Measurements from ENCODE around the gene VWDE. TPM values are rescaled to one million over a fixed set of nuclear protein-coding genes. Genes with fewer than 3 reads are reported as not detected.

The VWDE gene
- total and polyA plus RNA-seq, 2 donors (not counting 1 experiment from before 2014, with no cell fraction given), result not detected

GRCh38 chr7:12440229-12440628 is 36.6 kb upstream of the VWDE start:
- intact Hi-C loops (cut with micrococcal nuclease), result no loop called here
- H3K27ac ChIP-seq (ENCODE audit: low read length in 2 of 2), result no peak overlapping the region
- CTCF ChIA-PET, result interaction anchor here (1.0 kb wide), 1 partner anchor 12 kb away, joined by 4 read pairs; no protein-coding TSS in a partner anchor
- no peaks in the 10 kb centered on the region for H3K9me3 Mint-ChIP-seq (ENCODE audit: insufficient read depth)
- no peak overlapping the region for H3K4me2 ChIP-seq (replicated peaks; ENCODE audit: low read depth, low read length, poor library complexity, severe bottlenecking)
- ATAC-seq (ENCODE audit: low read depth), result no peak
- H3K79me2 ChIP-seq (ENCODE audit: control insufficient read depth, insufficient read depth, low read length), result no peaks in the 10 kb centered on the region
- no peak overlapping the region for H3K27ac Mint-ChIP-seq
- 97% methylated on average over 5 of the region's 5 CpGs for WGBS (ENCODE audit: insufficient coverage)
- H3K27me3 Mint-ChIP-seq, result no peaks in the 10 kb centered on the region
- no peaks in the 10 kb centered on the region for H3K27me3 ChIP-seq (replicated peaks in 1 of 4; ENCODE audit: control extremely low read depth in 1 of 4, control insufficient read depth in 3 of 4, insufficient read depth in 4 of 4, low read length in 3 of 4)
- H3K4me1 Mint-ChIP-seq, result no peaks in the 10 kb centered on the region
- no peaks in the 10 kb centered on the region for H3K9me3 ChIP-seq (ENCODE audit: control extremely low read depth in 1 of 3, control insufficient read depth in 2 of 3, insufficient read depth in 1 of 3, low read length in 2 of 3)
- H3K4me3 Mint-ChIP-seq, result no peak overlapping the region
- no peak for DNase-seq
- no peak overlapping the region for H2AFZ ChIP-seq (ENCODE audit: insufficient read depth, low read depth, low read length, poor library complexity, severe bottlenecking)
- H4K20me1 ChIP-seq (ENCODE audit: control insufficient read depth, insufficient read depth, low read length, poor library complexity, severe bottlenecking), result no peaks in the 10 kb centered on the region
- no peaks in the 10 kb centered on the region for H3K36me3 ChIP-seq (replicated peaks in 1 of 2; ENCODE audit: control extremely low read depth in 1 of 2, control insufficient read depth in 1 of 2, extremely low read depth in 1 of 2, insufficient read depth in 2 of 2, low read length in 1 of 2)
- POLR2A ChIA-PET, result no interaction called here
- no peak overlapping the region for H3K9ac ChIP-seq (ENCODE audit: low read length)
- no peaks in the 10 kb centered on the region for H3K4me1 ChIP-seq (ENCODE audit: control insufficient read depth in 2 of 2, insufficient read depth in 2 of 2, low read length in 2 of 2)
- no peak overlapping the region for H3K4me3 ChIP-seq (ENCODE audit: control extremely low read depth in 1 of 5, extremely low read depth in 1 of 5, insufficient read depth in 1 of 5, low read depth in 2 of 5, low read length in 4 of 5)
- TF ChIP-seq CTCF (IDR thresholded peaks at IDR 0.05), result no peak
- no peak for TF ChIP-seq EZH2 (IDR thresholded peaks at IDR 0.05; ENCODE audit: borderline replicate concordance, insufficient read depth, low read depth, low read length, poor library complexity, severe bottlenecking)

- Histone ChIP-seq H4K20me1 (ENCODE audit: control insufficient read depth, insufficient read depth, low read length, poor library complexity, severe bottlenecking) (no peaks in the 10 kb centered on the region), H3K9ac (ENCODE audit: low read length) (no peak overlapping the region), H3K4me3 (ENCODE audit: control extremely low read depth in 1 of 5, extremely low read depth in 1 of 5, insufficient read depth in 1 of 5, low read depth in 2 of 5, low read length in 4 of 5) (no peak overlapping the region), H3K27me3 (replicated peaks in 1 of 4; ENCODE audit: control extremely low read depth in 1 of 4, control insufficient read depth in 3 of 4, insufficient read depth in 4 of 4, low read length in 3 of 4) (peaks cover 0 to 3% (median 0%) of the 10 kb centered on the region in 4 experiments), H3K79me2 (ENCODE audit: control insufficient read depth, insufficient read depth, low read length) (no peaks in the 10 kb centered on the region), H2AFZ (ENCODE audit: insufficient read depth, low read depth, low read length, poor library complexity, severe bottlenecking) (no peak overlapping the region), H3K4me2 (replicated peaks; ENCODE audit: low read depth, low read length, poor library complexity, severe bottlenecking) (no peak overlapping the region), H3K9me3 (ENCODE audit: control extremely low read depth in 1 of 3, control insufficient read depth in 2 of 3, insufficient read depth in 1 of 3, low read length in 2 of 3) (no peaks in the 10 kb centered on the region), H3K36me3 (replicated peaks in 1 of 2; ENCODE audit: control extremely low read depth in 1 of 2, control insufficient read depth in 1 of 2, extremely low read depth in 1 of 2, insufficient read depth in 2 of 2, low read length in 1 of 2) (no peaks in the 10 kb centered on the region), H3K4me1 (ENCODE audit: control insufficient read depth in 2 of 2, insufficient read depth in 2 of 2, low read length in 2 of 2) (no peaks in the 10 kb centered on the region), H3K27ac (ENCODE audit: low read length in 2 of 2) (no peak overlapping the region)
- DNase-seq (no peak), ATAC-seq (ENCODE audit: low read depth) (no peak)
- WGBS (ENCODE audit: insufficient coverage), result 57% methylated on average over 4 of the region's 7 CpGs
- intact Hi-C loops (cut with micrococcal nuclease), result no loop called here
- CTCF ChIA-PET, result interaction anchor here (0.9 to 1.5 kb wide), 2 partner anchors 21 to 36 kb away, joined by 3 to 4 read pairs; no protein-coding TSS in a partner anchor
- Mint-ChIP-seq H3K9me3 (ENCODE audit: insufficient read depth) (no peaks in the 10 kb centered on the region), H3K27ac (no peak overlapping the region), H3K4me3 (no peak overlapping the region), H3K27me3 (no peaks in the 10 kb centered on the region), H3K4me1 (no peaks in the 10 kb centered on the region)
- POLR2A ChIA-PET, result no interaction called here
- TF ChIP-seq EZH2 (IDR thresholded peaks at IDR 0.05; ENCODE audit: borderline replicate concordance, insufficient read depth, low read depth, low read length, poor library complexity, severe bottlenecking) (no peak), CTCF (IDR thresholded peaks at IDR 0.05) (no peak)
These were observed 33.4 kb upstream of the VWDE start for GRCh38 chr7:12436896-12437535.

Data from B cell (primary cell).